Spleen (tissue), 11 donors: Measurements from ENCODE around the gene KIF26B. TPM values are rescaled to one million over a fixed set of nuclear protein-coding genes. Genes with fewer than 3 reads are reported as not detected.

Experiments used
- DNase-seq: peaks from one replicate; pipeline ENCODE4 v3.0.0-alpha.2; 2020
- H3K27ac ChIP-seq, 8 donors: fragments of 200-600 bp; sonication (generic) in 7 of 8; 1 replicate in 4 of 8; 2 replicates in 4 of 8; pipeline versions ENCODE4 v1.5.0 to v1.8.0; 2016 to 2021; ENCODE audit warnings: inconsistent platforms in 4 of 8, mild to moderate bottlenecking in 4 of 8, moderate library complexity in 1 of 8
- H3K27me3 ChIP-seq, 7 donors: fragments of 200-600 bp; sonication (generic) in 6 of 7; replicated peaks in 1 of 7; 1 replicate in 4 of 7; 2 replicates in 3 of 7; pipeline versions ENCODE4 v1.5.0 to v1.8.0; 2016 to 2021; ENCODE audit warnings: inconsistent platforms in 3 of 7, mild to moderate bottlenecking in 1 of 7
- H3K36me3 ChIP-seq, 6 donors: fragments of 200-600 bp; sonication (generic) in 5 of 6; 1 replicate in 4 of 6; 2 replicates in 2 of 6; pipeline versions ENCODE4 v1.5.0 to v1.8.0; 2016 to 2021; ENCODE audit warnings: inconsistent platforms in 2 of 6
- H3K4me1 ChIP-seq, 6 donors: fragments of 200-600 bp; sonication (generic) in 5 of 6; 1 replicate in 3 of 6; 2 replicates in 3 of 6; pipeline versions ENCODE4 v1.5.0 to v1.8.0; 2016 to 2021; ENCODE audit warnings: inconsistent platforms in 3 of 6
- H3K4me3 ChIP-seq, 8 donors: fragments of 200-600 bp; sonication (generic) in 7 of 8; 1 replicate in 4 of 8; 2 replicates in 4 of 8; pipeline versions ENCODE4 v1.5.0 to v1.8.0; 2016 to 2021; ENCODE audit warnings: inconsistent platforms in 4 of 8, mild to moderate bottlenecking in 4 of 8, moderate library complexity in 2 of 8
- H3K9me3 ChIP-seq, 8 donors: fragments of 200-600 bp; sonication (generic) in 7 of 8; 1 replicate in 4 of 8; 2 replicates in 4 of 8; pipeline versions ENCODE4 v1.5.0 to v1.8.0; 2016 to 2021; ENCODE audit warnings: inconsistent platforms in 4 of 8
- POLR2A ChIP-seq, 3 donors: fragments of 450-650 bp; IDR thresholded peaks; one replicate each; pipeline ENCODE4 v1.5.1; 2017; ENCODE audit warnings: antibody characterized with exemption in 3 of 3, mild to moderate bottlenecking in 1 of 3
- POLR2AphosphoS5 ChIP-seq, 3 donors: sonication (generic); formaldehyde crosslinking; IDR thresholded peaks; one replicate each; pipeline ENCODE4 v1.5.1; 2017; ENCODE audit warnings: antibody characterized with exemption in 3 of 3
- WGBS, 5 donors: extraction: QIAGEN DNeasy Blood & Tissue Kit in 3 of 5; methylation state at CpG; one replicate each; pipeline versions ENCODE4 v1.1.5 to v1.1.7; 2013 to 2018; 5-methylcytosine and 5-hydroxymethylcytosine counted together
- intact Hi-C: fragments of 100-400 bp; cut with DNase I; formaldehyde crosslinking; loops from one replicate; pipeline ENCODE4 v1.15.0; 2023; ENCODE audit warnings: low total_unique reads
- polyA plus RNA-seq, 3 donors: library from polyadenylated mRNA; stranded (reverse); fragments of 200-250 nt; gene quantifications; one replicate each; pipeline ENCODE4 v1.2.1, GENCODE V29; 2013
- total RNA-seq, 7 donors: library from RNA; depleted of rRNA in 3 of 7; stranded (reverse); fragments of >200 nt in 3 of 7; fragmentation: NEBNext Ultra II Directional in 4 of 7; extraction: Animal tissue kit (Norgen Biotek cat#: 25700) in 4 of 7; gene quantifications; one replicate each; pipeline versions ENCODE4 v1.1.0 to v1.2.1, GENCODE V29; 2016 to 2021
- TF ChIP-seq, protein P1 (sequence below), 11 experiments: fragments of 200-600 bp in 7 of 11; fragments of 450-650 bp in 4 of 11; sonication (generic) in 4 of 11; IDR thresholded peaks in 8 of 11; conservative IDR thresholded peaks in 3 of 11; 1 replicate in 7 of 11; 2 replicates in 4 of 11; pipeline versions ENCODE4 v1.4.0 to v1.8.0; 2016 to 2021; ENCODE audit warnings: antibody characterized with exemption in 11 of 11, inconsistent platforms in 4 of 11, mild to moderate bottlenecking in 1 of 11
- donor health status: healthy with polysubstance abuse.
- donor health status: DM: no; HTN: no; CAD: no; lungs with moderate emphysema.
- donor health status: DM: no; HTN: no; CAD: no.
- donor health status: Bipolar disorder and iron deficiency.
- donor health status: healthy.
- donor health status: DM: no; HTN: no; CAD: no.
- donor health status: DM: yes; HTN: yes; CAD: no.

The KIF26B gene
- total and polyA plus RNA-seq, 10 donors = 0.07 to 4.5 (median 0.60) TPM; not detected in 1

DNA sequence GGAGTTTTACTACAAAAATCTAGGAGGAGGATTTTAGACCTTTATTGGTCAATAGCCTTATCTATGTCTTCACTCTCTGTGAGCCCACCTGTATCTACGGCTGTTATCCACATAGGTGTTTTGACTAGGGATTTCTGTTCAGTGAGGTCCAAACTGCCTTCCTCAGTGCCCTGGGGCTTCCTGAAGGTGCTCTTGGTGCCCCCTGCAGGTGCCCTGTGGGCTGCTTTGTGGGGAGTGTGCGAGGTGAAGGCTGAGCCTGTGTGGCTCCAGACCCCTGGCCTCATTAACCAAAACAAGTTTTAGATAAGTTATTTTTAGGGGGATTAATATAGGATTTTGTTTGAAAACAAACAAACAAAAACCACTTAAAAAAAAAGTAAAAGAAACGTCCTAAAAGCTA lies 122.5 kb downstream of the KIF26B start:
- DNase-seq = no peak
- H3K9me3 ChIP-seq = peaks cover 0 to 1% (median 0%) of the 10 kb centered on the region in 8 donors
- H3K4me3 ChIP-seq = no peak overlapping the region
- TF ChIP-seq POLR2AphosphoS5 (IDR thresholded peaks at IDR 0.05) = no peak
- TF ChIP-seq POLR2A (IDR thresholded peaks at IDR 0.05) = no peak
- TF ChIP-seq, protein P1, sequence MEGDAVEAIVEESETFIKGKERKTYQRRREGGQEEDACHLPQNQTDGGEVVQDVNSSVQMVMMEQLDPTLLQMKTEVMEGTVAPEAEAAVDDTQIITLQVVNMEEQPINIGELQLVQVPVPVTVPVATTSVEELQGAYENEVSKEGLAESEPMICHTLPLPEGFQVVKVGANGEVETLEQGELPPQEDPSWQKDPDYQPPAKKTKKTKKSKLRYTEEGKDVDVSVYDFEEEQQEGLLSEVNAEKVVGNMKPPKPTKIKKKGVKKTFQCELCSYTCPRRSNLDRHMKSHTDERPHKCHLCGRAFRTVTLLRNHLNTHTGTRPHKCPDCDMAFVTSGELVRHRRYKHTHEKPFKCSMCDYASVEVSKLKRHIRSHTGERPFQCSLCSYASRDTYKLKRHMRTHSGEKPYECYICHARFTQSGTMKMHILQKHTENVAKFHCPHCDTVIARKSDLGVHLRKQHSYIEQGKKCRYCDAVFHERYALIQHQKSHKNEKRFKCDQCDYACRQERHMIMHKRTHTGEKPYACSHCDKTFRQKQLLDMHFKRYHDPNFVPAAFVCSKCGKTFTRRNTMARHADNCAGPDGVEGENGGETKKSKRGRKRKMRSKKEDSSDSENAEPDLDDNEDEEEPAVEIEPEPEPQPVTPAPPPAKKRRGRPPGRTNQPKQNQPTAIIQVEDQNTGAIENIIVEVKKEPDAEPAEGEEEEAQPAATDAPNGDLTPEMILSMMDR (IDR thresholded peaks at IDR 0.05 in 8 of 11, conservative IDR thresholded peaks at IDR 0.05 in 3 of 11) = no peak
- H3K36me3 ChIP-seq = no peaks in the 10 kb centered on the region
- no peaks in the 10 kb centered on the region for H3K4me1 ChIP-seq
- peaks cover 0 to 33% (median 0%) of the 10 kb centered on the region in 7 donors for H3K27me3 ChIP-seq
- intact Hi-C loops = no loop called here
- H3K27ac ChIP-seq = no peak overlapping the region
- WGBS, 5 donors = 61 to 81% (median 78%) methylated on average over 3 of the region's 3 CpGs

DNA sequence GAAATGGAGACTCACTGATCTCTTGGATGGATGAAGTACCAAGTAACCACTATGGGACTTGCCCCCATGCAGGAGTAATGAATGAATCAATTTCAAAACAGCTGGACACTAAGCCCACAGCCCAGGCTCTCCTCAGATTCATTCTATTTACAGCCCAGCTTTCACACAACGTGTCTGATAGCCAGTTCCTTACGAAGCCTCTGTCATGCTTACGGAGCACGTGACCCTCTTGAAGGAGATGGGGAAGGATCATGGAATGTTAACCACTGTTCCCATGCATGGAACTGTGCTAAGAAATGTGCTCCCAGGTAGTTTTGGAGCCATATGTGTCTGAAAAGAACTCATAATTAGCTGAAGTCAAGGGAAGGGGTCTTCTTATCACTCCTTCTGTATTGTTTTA lies 124.1 kb downstream of the KIF26B start:
- no peak for DNase-seq
- no peak overlapping the region for H3K27ac ChIP-seq
- peaks cover 0 to 11% (median 0%) of the 10 kb centered on the region in 8 donors for H3K9me3 ChIP-seq
- TF ChIP-seq POLR2AphosphoS5 (IDR thresholded peaks at IDR 0.05) (no peak), POLR2A (IDR thresholded peaks at IDR 0.05) (no peak)
- TF ChIP-seq, protein P1 (IDR thresholded peaks at IDR 0.05 in 8 of 11, conservative IDR thresholded peaks at IDR 0.05 in 3 of 11) = no peak
- no peaks in the 10 kb centered on the region for H3K36me3 ChIP-seq
- H3K27me3 ChIP-seq = peaks cover 0 to 29% (median 0%) of the 10 kb centered on the region in 7 donors
- H3K4me3 ChIP-seq = no peak overlapping the region
- no peaks in the 10 kb centered on the region for H3K4me1 ChIP-seq
- intact Hi-C loops = no loop called here
- WGBS, 5 donors = 75 to 95% (median 86%) methylated on average over 4 of the region's 4 CpGs

DNA sequence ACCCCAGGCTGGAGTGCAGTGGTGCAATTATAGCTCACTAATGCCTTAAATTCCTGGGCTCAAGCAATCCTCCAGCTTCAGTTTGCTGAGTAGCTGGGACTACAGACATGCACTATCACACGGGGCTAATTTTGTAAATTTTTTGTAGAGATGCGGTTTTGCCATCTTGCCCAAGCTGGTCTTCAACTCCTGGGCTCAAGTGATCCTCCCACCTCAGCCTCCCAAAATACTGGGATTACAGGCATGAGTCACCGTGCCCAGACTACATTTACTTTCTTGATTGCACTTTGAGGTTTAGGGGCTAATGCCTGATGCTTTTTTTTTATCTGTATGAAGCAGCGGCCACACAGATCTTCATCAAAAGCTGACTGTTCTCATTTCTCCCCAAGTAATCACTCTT lies 124.6 kb downstream of the KIF26B start:
- intact Hi-C loops = no loop called here
- no peak for DNase-seq
- H3K27me3 ChIP-seq = peaks cover 0 to 29% (median 0%) of the 10 kb centered on the region in 7 donors
- no peak for TF ChIP-seq POLR2AphosphoS5 (IDR thresholded peaks at IDR 0.05)
- TF ChIP-seq POLR2A (IDR thresholded peaks at IDR 0.05) = no peak
- TF ChIP-seq, protein P1 (IDR thresholded peaks at IDR 0.05 in 8 of 11, conservative IDR thresholded peaks at IDR 0.05 in 3 of 11) = no peak
- no peak overlapping the region for H3K27ac ChIP-seq
- H3K4me1 ChIP-seq = no peaks in the 10 kb centered on the region
- no peaks in the 10 kb centered on the region for H3K36me3 ChIP-seq
- WGBS, 5 donors = 81 to 93% (median 91%) methylated on average over 4 of the region's 4 CpGs
- H3K4me3 ChIP-seq = no peak overlapping the region
- peaks cover 0 to 11% (median 0%) of the 10 kb centered on the region in 8 donors for H3K9me3 ChIP-seq

DNA sequence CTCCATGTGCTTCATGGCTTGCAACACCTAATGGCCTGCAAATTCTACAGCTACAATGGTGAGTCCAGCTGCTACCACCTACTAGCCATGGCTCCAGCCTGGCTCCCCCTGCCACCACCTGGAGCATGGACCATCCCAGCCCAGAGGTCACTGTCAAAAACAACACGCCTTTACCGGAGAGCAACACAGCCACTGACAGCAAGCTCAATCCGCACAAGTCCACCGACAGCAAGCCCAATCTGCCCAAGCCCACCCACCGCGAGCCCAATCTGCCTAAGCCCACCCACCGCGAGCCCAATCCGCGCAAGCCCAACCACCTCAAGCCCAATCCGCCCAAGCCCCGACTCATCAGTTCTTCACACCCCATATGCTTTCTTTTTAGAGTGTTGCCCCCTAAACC lies 128.2 kb downstream of the KIF26B start:
- Histone ChIP-seq H3K9me3 (peaks cover 0 to 11% (median 0%) of the 10 kb centered on the region in 8 donors), H3K4me3 (no peak overlapping the region), H3K27me3 (peaks cover 0 to 6% (median 0%) of the 10 kb centered on the region in 7 donors), H3K36me3 (no peaks in the 10 kb centered on the region), H3K4me1 (no peaks in the 10 kb centered on the region), H3K27ac (no peak overlapping the region)
- no peak for DNase-seq
- intact Hi-C loops = no loop called here
- WGBS, 5 donors = 93 to 98% (median 96%) methylated on average over 12 of the region's 12 CpGs
- TF ChIP-seq POLR2AphosphoS5 (IDR thresholded peaks at IDR 0.05) (no peak), POLR2A (IDR thresholded peaks at IDR 0.05) (no peak)
- TF ChIP-seq, protein P1 (IDR thresholded peaks at IDR 0.05 in 8 of 11, conservative IDR thresholded peaks at IDR 0.05 in 3 of 11) = no peak
